ENCODE results near the gene CDK14.

The CDK14 gene

GRCh38 chr7:90856351-90857070 lies 260.4 kb downstream of the CDK14 start:
- no peak for DNase-seq

GRCh38 chr7:90857603-90858002 lies 261.5 kb downstream of the CDK14 start:
- peak; percentile 47 for DNase-seq

DNA sequence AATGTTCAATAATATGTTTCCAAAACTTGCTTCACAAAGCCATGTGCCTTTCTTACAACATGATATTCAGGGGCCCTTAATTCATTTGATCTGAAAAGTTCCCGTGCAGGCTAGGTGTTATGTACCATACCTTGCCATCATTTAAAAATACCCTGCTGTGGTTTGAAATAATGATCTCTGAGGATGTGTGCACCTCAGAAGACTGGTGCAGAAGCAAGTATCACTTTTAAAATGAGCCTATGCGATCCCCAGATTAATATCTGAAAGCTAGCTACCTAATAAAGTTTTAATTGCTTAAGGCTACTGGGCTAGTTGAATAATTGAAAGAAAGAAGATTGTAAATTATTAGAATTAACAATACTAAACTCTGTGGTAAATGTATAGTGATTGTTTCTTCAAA lies 262.4 kb downstream of the CDK14 start:
- no peak for DNase-seq

GRCh38 chr7:90859521-90859920 lies 263.4 kb downstream of the CDK14 start:
- no peak for DNase-seq

GRCh38 chr7:90864088-90864487 lies 268.0 kb downstream of the CDK14 start:
- DNase-seq: no peak

DNA sequence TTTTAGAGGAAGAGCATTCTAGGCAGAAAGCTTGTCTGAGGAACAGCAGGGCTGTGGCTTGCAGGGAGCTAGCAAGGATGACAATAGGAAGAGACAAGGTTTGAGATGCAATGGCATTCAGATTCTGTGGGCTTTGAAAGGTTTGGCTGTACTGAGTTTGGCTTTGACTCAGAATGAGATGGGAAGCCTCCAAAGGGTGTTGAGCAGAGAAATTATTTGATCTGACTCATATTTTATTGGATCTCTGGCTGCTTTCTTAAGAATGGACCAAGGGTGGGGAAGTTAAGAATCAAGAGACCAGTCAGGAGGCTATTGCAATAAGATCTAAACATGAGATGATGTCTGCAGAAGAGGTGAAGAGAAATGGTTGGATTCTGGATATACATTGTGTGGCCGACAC lies 273.2 kb downstream of the CDK14 start:
- DNase-seq: no peak

GRCh38 chr7:90876701-90877100 lies 280.6 kb downstream of the CDK14 start:
- DNase-seq: no peak

DNA sequence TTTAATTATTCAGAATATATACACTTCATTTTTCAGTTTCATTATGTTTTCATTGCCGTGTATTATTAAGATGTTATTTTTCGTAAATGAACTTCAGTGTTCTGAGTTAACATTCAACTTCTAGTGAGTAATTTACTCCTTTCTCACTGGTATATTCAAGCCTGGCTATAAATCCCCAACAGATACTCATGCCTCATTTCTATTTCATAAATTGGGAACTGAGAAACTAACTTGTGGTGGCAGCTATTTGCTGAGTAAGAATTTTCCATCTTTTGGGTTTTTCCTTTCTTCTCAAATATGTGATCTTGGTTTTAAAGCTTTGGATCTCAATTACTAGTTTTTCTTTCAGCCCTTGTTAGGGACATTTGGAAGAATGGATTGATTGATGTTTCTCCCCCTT lies 281.1 kb downstream of the CDK14 start:
- no peak for DNase-seq

DNA sequence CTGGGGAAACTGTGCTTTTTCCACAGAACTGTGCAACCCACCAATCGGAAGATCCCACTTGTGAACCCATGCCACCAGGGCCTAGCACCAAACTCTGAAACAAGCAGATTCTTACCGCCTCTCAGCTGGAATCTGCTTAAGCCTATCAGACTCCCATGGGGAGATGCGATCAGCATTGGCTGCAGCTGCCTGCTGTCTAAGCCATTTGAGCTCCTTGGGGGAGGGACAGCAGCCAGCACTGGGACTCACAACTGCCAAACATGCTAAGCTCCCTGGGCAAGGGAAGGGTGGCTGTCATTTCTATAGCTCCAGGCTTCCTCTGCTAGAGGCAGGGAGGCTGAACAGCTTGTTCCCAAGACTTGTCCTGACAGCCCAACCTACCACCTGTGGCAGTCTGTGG lies 283.8 kb downstream of the CDK14 start:
- no peak for DNase-seq

GRCh38 chr7:90886416-90886815 lies 290.3 kb downstream of the CDK14 start:
- DNase-seq: no peak

GRCh38 chr7:90889210-90889609 lies 293.1 kb downstream of the CDK14 start:
- no peak for DNase-seq

DNA sequence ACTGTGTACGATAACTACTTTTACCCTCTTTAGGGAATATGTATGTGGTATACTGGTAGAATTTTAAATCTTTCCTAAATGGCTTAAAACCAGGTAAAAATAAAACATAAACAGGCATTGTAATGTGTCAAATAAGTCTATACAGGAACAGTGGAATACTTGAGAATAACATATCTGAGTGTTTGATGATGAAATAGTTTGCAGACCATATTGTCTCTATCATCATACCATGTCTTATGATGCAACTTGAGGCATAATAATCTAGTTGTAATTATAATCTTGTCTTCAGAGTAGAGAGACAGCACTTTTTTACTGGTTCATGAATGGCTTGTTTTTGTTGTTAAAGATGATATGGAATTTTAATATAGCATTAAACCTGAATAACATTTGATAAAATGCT lies 293.5 kb downstream of the CDK14 start:
- no peak for DNase-seq

DNA sequence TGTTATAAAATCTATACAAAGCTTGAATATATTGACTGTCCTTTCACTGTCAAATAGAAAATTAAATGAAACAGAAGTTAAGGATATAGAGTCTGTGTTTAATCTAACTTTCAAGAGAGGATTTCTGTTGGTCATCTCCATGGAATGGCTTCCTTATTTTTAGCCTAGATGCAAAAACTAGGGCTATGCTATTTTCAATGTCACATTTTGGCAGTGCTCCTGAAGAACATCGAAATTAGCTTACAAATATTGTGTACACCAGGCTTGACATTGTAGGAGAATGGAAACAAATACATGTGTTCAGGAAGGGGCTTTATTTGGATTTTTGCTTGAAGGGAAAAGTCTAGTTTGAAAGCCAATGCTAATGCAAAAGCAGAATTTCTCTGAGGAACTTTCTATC lies 295.4 kb downstream of the CDK14 start:
- DNase-seq: no peak

- no peak for DNase-seq
These were observed 296.1 kb downstream of the CDK14 start for GRCh38 chr7:90892213-90892612.

- no peak for DNase-seq
These were observed 298.0 kb downstream of the CDK14 start for GRCh38 chr7:90894122-90894521.

GRCh38 chr7:90896458-90896857 lies 300.3 kb downstream of the CDK14 start:
- DNase-seq: no peak

GRCh38 chr7:90897961-90898469 lies 301.9 kb downstream of the CDK14 start:
- peak; percentile 30 for DNase-seq

- DNase-seq: no peak
These were observed 304.7 kb downstream of the CDK14 start for GRCh38 chr7:90900628-90901356.

DNA sequence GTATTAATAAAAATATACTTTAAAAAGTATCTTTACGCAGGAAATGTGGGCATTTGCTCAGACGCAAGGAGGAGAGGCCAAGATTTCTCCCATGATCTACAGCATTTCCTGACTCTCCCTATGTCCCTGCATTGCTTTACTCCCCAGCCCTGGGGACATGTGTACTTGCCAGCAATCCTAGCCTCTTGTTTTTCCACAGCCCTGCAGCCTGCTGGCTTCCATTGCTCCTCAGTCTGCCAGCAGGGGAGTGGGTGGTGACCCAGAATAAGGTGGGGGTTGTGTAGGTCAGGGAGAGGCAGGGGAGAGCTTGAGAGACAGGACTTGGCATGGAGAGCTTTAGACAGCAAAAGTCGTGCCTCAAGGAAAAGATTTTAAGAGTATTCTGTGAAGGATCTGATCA lies 307.7 kb downstream of the CDK14 start:
- no peak for DNase-seq

GRCh38 chr7:90910136-90910535 lies 314.0 kb downstream of the CDK14 start:
- DNase-seq: no peak

GRCh38 chr7:90916319-90916718 lies 320.2 kb downstream of the CDK14 start:
- DNase-seq: no peak

DNA sequence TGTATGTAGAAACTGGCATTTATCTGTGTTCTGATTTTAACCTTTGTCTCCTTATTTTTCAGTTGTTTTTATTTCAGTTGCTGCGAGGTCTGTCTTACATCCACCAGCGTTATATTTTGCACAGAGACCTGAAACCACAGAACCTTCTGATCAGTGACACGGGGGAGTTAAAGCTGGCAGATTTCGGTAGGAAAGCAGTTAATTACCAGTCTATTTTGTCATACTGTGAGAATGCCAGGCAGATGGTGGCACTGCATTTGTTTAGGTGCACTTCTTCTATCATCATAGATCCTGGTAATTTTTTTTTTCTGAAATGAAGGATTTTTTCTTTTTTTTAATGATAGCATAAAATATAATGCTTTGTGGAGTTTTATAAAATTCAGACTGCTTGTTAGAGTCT lies 321.4 kb downstream of the CDK14 start:
- DNase-seq: peak; percentile 61

DNA sequence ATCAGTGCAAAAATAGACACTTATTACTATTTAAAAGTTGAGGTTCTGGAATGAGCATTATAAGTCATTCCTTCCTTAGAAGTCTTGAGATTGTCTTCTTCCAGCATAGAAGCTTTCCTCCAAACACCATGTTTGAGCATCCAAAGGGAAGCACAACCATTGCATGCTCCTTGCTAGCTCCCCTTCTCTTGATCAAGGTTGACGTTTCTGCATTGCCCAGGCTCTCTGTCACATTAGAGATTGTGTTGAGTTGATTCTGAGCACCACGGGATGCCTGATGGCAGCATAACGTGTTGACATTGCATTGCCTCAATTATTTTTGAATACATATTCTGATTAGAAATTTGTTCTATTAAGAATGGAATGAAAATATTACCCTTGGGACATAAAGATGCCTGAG lies 322.2 kb downstream of the CDK14 start:
- no peak for DNase-seq

DNA sequence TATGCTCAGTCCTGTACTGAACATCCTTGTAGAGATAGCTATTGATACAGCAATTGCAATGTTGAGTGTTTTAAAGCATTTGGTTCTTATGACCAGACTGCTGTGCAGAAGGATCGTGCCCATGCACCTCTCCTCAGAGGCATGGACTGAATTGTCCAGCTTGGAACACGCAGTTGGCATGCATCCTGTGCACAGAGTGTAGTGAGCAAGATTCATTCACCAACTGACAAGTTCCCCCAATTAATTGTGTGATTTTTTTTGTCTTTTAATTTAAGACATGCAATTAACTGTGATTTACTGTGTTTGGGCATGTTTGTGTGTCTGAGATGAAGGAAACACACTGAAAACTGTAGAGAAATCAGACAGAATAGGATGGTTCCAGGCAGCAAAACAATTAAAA lies 323.7 kb downstream of the CDK14 start:
- DNase-seq: peak; percentile 21

GRCh38 chr7:90920336-90920735 lies 324.2 kb downstream of the CDK14 start:
- DNase-seq: no peak
